Breast epithelium (tissue), 4 donors: ENCODE measurements around the gene ABCA4. TPM values are rescaled to one million over a fixed set of nuclear protein-coding genes. Genes with fewer than 3 reads are reported as not detected.
A peak's percentile ranks its signal among the peaks of the same experiment; 100 is the strongest.

Source experiments
- DNase-seq, 2 donors: peaks; one replicate each; pipeline ENCODE4 v3.0.0-alpha.2; 2019; ENCODE audit warnings: low spot score in 2 of 2
- H3K27ac ChIP-seq, 2 donors: fragments of 200-600 bp; sonication (generic) in 1 of 2; one replicate each; pipeline ENCODE4 v1.5.1; 2016 to 2019; ENCODE audit warnings: mild to moderate bottlenecking in 1 of 2
- H3K27me3 ChIP-seq, 2 donors: fragments of 200-600 bp; sonication (generic) in 1 of 2; one replicate each; pipeline versions ENCODE4 v1.5.1 to v1.6.0; 2017 to 2019; ENCODE audit warnings: control low read depth in 1 of 2, mild to moderate bottlenecking in 1 of 2
- H3K36me3 ChIP-seq: fragments of 200-600 bp; one replicate; pipeline ENCODE4 v1.5.1; 2019
- H3K4me1 ChIP-seq, 2 donors: fragments of 200-600 bp; sonication (generic); one replicate each; pipeline ENCODE4 v1.5.1; 2016 to 2019; ENCODE audit warnings: control low read depth in 1 of 2
- H3K4me3 ChIP-seq, 3 donors: fragments of 200-600 bp; sonication (generic); 1 replicate in 2 of 3; 2 replicates in 1 of 3; pipeline ENCODE4 v1.5.1; 2016 to 2019; ENCODE audit warnings: mild to moderate bottlenecking in 3 of 3, moderate library complexity in 2 of 3
- H3K9me3 ChIP-seq, 2 donors: fragments of 200-600 bp; sonication (generic) in 1 of 2; one replicate each; pipeline ENCODE4 v1.5.1; 2016 to 2019; ENCODE audit warnings: control low read depth in 1 of 2
- POLR2A ChIP-seq: fragments of 450-650 bp; IDR thresholded peaks from one replicate; pipeline ENCODE4 v1.6.1; 2016; ENCODE audit warnings: antibody characterized with exemption, mild to moderate bottlenecking, moderate library complexity
- POLR2AphosphoS5 ChIP-seq, 3 donors: sonication (generic); formaldehyde crosslinking; IDR thresholded peaks; one replicate each; pipeline ENCODE4 v1.6.1; 2017; ENCODE audit warnings: antibody characterized with exemption in 3 of 3
- intact Hi-C: fragments of 100-400 bp; cut with DNase I; formaldehyde crosslinking; loops from one replicate; pipeline ENCODE4 v1.15.1; 2023; ENCODE audit warnings: low total_unique reads
- total RNA-seq, 3 donors: library from RNA; depleted of rRNA; stranded (reverse); fragments of >200 nt; gene quantifications; one replicate each; pipeline ENCODE4 v1.1.0, GENCODE V29; 2016
- TF ChIP-seq, protein P1 (sequence below), 3 donors: fragments of 450-650 bp; IDR thresholded peaks; one replicate each; pipeline ENCODE4 v1.5.1; 2016 to 2017; ENCODE audit warnings: antibody characterized with exemption in 3 of 3, mild to moderate bottlenecking in 3 of 3, moderate library complexity in 3 of 3

The ABCA4 gene
- total RNA-seq, 3 donors from 2014 or later: 0.16 to 3.5 (median 1.3) TPM

- DNase-seq: no peak
- intact Hi-C loops: no loop called here
- Histone ChIP-seq H3K4me3 (no peak overlapping the region), H3K4me1 (peaks cover 3 to 8% of the 10 kb centered on the region in 2 donors), H3K9me3 (no peaks in the 10 kb centered on the region), H3K36me3 (no peaks in the 10 kb centered on the region), H3K27ac (peak overlapping the region; percentile 1 to 78), H3K27me3 (no peaks in the 10 kb centered on the region)
- TF ChIP-seq POLR2A (no peak), POLR2AphosphoS5 (IDR thresholded peaks at IDR 0.05) (no peak)
- TF ChIP-seq, protein P1, sequence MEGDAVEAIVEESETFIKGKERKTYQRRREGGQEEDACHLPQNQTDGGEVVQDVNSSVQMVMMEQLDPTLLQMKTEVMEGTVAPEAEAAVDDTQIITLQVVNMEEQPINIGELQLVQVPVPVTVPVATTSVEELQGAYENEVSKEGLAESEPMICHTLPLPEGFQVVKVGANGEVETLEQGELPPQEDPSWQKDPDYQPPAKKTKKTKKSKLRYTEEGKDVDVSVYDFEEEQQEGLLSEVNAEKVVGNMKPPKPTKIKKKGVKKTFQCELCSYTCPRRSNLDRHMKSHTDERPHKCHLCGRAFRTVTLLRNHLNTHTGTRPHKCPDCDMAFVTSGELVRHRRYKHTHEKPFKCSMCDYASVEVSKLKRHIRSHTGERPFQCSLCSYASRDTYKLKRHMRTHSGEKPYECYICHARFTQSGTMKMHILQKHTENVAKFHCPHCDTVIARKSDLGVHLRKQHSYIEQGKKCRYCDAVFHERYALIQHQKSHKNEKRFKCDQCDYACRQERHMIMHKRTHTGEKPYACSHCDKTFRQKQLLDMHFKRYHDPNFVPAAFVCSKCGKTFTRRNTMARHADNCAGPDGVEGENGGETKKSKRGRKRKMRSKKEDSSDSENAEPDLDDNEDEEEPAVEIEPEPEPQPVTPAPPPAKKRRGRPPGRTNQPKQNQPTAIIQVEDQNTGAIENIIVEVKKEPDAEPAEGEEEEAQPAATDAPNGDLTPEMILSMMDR (IDR thresholded peaks at IDR 0.05): no peak
Measured at GRCh38 chr1:93977598-93977945, 143.4 kb downstream of the ABCA4 start.

DNA sequence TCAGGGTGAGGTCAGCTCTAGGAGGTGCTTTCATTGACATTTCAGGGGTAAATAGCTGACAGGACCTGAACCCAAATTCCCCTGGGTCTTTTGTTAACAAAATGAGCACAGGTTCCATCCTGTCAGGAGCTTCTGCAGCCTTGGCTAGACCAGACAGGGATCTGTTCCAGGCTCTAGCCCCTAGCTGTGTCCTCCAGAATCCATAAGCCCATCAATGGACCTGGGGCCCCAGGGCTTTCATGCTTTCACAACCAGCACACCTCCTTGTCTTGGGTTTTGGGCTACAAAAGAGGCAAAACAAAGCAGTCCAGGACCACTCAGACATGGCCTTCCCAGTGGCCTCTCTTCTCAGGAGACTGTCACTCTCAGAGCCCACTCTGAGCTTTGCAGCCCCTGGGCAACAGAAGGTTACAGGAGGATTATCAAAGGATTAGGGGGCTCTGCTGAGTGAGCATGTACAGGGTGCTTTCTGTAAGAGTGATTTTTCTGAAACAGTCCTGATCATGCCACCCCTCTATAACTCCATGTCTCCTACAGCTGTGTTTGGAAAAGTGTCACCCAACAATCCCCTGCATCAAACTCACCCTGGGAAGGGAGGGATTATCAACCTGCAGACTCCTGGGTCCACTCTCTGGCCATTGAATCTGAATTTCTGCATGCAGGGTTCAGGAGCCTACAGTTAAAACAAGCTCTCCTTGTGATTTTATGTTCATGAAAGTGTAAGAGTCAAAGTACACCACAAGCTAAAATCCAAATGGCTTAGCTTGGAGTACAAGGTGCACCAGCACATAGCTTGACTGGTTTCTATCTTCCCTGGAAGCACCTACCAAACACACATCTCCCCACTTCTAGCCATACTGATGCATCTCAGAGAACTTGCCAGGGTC, 144.0 kb downstream of the ABCA4 start:
- Histone ChIP-seq H3K9me3 (no peaks in the 10 kb centered on the region), H3K4me3 (no peak overlapping the region), H3K36me3 (no peaks in the 10 kb centered on the region), H3K4me1 (peaks cover 3 to 8% of the 10 kb centered on the region in 2 donors), H3K27me3 (no peaks in the 10 kb centered on the region), H3K27ac (peak overlapping the region; percentile 40 to 78)
- TF ChIP-seq, protein P1 (IDR thresholded peaks at IDR 0.05): no peak
- TF ChIP-seq POLR2A: no peak
- no peak for TF ChIP-seq POLR2AphosphoS5 (IDR thresholded peaks at IDR 0.05)
- DNase-seq: no peak
- intact Hi-C loops: no loop called here

DNA sequence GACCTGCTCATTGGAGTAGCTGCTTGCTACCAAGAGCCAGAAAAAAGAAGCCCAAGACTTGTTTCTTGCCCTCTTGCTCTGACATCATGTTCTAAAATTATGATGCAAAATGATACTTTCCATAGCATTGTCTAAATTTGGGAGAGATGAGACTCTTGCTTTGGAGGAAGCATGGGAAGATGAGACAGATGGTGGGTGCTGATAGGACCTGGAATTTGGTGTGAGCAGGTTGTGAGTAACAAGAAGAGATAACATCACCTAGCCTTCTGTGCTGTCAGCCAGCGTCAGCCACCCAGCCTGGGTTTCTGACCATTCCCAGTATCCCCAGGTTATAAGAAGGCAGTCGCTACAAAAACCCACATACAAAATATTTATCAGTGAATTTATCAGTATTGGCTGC, 144.7 kb downstream of the ABCA4 start:
- no peaks in the 10 kb centered on the region for H3K27me3 ChIP-seq
- peaks cover 3 to 8% of the 10 kb centered on the region in 2 donors for H3K4me1 ChIP-seq
- intact Hi-C loops: no loop called here
- no peak overlapping the region for H3K4me3 ChIP-seq
- no peaks in the 10 kb centered on the region for H3K9me3 ChIP-seq
- peak overlapping the region; percentile 40 to 78 for H3K27ac ChIP-seq
- no peak for DNase-seq
- H3K36me3 ChIP-seq: no peaks in the 10 kb centered on the region
- TF ChIP-seq POLR2A: no peak
- TF ChIP-seq POLR2AphosphoS5 (IDR thresholded peaks at IDR 0.05): no peak

- Histone ChIP-seq H3K4me3 (no peak overlapping the region), H3K27ac (no peak overlapping the region), H3K36me3 (no peaks in the 10 kb centered on the region), H3K9me3 (no peaks in the 10 kb centered on the region), H3K27me3 (no peaks in the 10 kb centered on the region), H3K4me1 (no peaks in the 10 kb centered on the region)
- DNase-seq: no peak
- intact Hi-C loops: no loop called here
- TF ChIP-seq POLR2A (no peak), POLR2AphosphoS5 (IDR thresholded peaks at IDR 0.05) (no peak)
- TF ChIP-seq, protein P1 (IDR thresholded peaks at IDR 0.05): no peak
Measured at GRCh38 chr1:93972341-93972740, 148.6 kb downstream of the ABCA4 start.

DNA sequence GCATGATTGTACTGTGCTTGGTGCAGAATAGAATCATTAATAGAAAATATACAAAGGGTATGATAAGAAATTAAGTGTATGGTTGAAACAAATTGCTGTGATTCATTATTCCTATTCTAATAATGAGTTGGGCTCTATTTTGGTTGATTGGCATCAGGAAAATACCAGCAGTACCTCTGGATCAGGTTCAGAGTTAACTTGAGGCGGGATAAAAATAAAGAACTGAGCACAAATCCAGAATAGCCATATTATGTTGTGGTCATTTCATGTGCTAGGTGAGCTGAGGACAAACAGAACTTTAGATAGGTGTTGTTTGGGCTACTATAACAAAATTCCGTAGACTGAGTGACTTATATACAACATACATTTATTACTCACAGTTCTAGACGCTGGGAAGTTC, 151.1 kb downstream of the ABCA4 start:
- H3K9me3 ChIP-seq: no peaks in the 10 kb centered on the region
- no peak overlapping the region for H3K4me3 ChIP-seq
- no peaks in the 10 kb centered on the region for H3K36me3 ChIP-seq
- intact Hi-C loops: no loop called here
- no peaks in the 10 kb centered on the region for H3K4me1 ChIP-seq
- DNase-seq: no peak
- no peak overlapping the region for H3K27ac ChIP-seq
- no peaks in the 10 kb centered on the region for H3K27me3 ChIP-seq
- TF ChIP-seq POLR2A (no peak), POLR2AphosphoS5 (IDR thresholded peaks at IDR 0.05) (no peak)
- TF ChIP-seq, protein P1 (IDR thresholded peaks at IDR 0.05): no peak
